CD4-positive, alpha-beta T cell treated with Interleukin-6 at 100 ng/mL for 8 hours (primary cell): Measurements from ENCODE around the gene ABAT.
"Not testable (repeated sequence)": the region's sequence is repeated elsewhere in the genome, so short reads cannot be mapped to it uniquely, and the experiment has no call there.

ENCODE experiments used
- DNase-seq: peaks from one replicate; pipeline ENCODE4 v3.0.0-alpha.2; 2020; ENCODE audit warnings: mixed read lengths, low spot score

Gene ABAT

GRCh38 chr16:8742068-8742467 is 67.7 kb downstream of the ABAT start:
- DNase-seq, result no peak

GRCh38 chr16:8748944-8749343 is 74.5 kb downstream of the ABAT start:
- DNase-seq, result not testable (repeated sequence)

- DNase-seq, result no peak
Measured at GRCh38 chr16:8751481-8752311, 77.3 kb downstream of the ABAT start.

- DNase-seq, result no peak
Measured at GRCh38 chr16:8752706-8753105, 78.3 kb downstream of the ABAT start.

- DNase-seq, result no peak
Measured at GRCh38 chr16:8753416-8754054, 79.1 kb downstream of the ABAT start.

GRCh38 chr16:8756755-8757154 is 82.3 kb downstream of the ABAT start:
- no peak for DNase-seq

- no peak for DNase-seq
Measured at GRCh38 chr16:8758022-8758421, 83.6 kb downstream of the ABAT start.

GRCh38 chr16:8760021-8760420 is 85.6 kb downstream of the ABAT start:
- no peak for DNase-seq

GRCh38 chr16:8761078-8761477 is 86.7 kb downstream of the ABAT start:
- no peak for DNase-seq

GRCh38 chr16:8762254-8762653 is 87.8 kb downstream of the ABAT start:
- DNase-seq, result no peak

- DNase-seq, result no peak
Measured at GRCh38 chr16:8763083-8763482, 88.7 kb downstream of the ABAT start.

- no peak for DNase-seq
Measured at GRCh38 chr16:8763899-8764298, 89.5 kb downstream of the ABAT start.

GRCh38 chr16:8764525-8765250 is 90.3 kb downstream of the ABAT start:
- no peak for DNase-seq

GRCh38 chr16:8767176-8767575 is 92.8 kb downstream of the ABAT start:
- no peak for DNase-seq

- no peak for DNase-seq
Measured at GRCh38 chr16:8768283-8768682, 93.9 kb downstream of the ABAT start.

GRCh38 chr16:8768692-8769091 is 94.3 kb downstream of the ABAT start:
- no peak for DNase-seq

GRCh38 chr16:8773537-8773936 is 99.1 kb downstream of the ABAT start:
- DNase-seq, result no peak

- no peak for DNase-seq
Measured at GRCh38 chr16:8774208-8774607, 99.8 kb downstream of the ABAT start.

GRCh38 chr16:8775359-8775758 is 100.9 kb downstream of the ABAT start:
- DNase-seq, result no peak

- no peak for DNase-seq
Measured at GRCh38 chr16:8776129-8776584, 101.7 kb downstream of the ABAT start.

- DNase-seq, result no peak
Measured at GRCh38 chr16:8777217-8777616, 102.8 kb downstream of the ABAT start.

GRCh38 chr16:8781797-8782196 is 107.4 kb downstream of the ABAT start:
- DNase-seq, result no peak

GRCh38 chr16:8782673-8783072 is 108.3 kb downstream of the ABAT start:
- DNase-seq, result no peak
